Measurements from ENCODE around the gene TM2D1.

DNA sequence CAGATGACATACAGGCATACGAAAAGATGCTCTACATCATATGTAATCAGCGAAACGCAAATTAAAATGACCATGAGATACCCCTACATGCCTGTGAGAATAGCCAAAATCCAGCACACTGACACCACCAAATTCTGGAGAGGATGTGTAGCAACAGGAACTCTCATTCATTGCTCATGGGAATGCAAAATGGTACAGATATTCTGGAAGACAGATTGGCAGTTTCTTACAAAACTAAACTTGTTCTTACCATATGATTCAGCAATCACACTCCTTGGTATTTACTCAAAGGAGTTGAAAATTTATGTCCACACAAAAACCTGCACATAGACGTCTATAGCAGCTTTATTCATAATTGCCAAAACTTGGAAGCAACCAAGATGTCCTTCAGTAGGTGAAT is 52.6 kb downstream of the TM2D1 start:
- TF ChIP-seq, protein P1, sequence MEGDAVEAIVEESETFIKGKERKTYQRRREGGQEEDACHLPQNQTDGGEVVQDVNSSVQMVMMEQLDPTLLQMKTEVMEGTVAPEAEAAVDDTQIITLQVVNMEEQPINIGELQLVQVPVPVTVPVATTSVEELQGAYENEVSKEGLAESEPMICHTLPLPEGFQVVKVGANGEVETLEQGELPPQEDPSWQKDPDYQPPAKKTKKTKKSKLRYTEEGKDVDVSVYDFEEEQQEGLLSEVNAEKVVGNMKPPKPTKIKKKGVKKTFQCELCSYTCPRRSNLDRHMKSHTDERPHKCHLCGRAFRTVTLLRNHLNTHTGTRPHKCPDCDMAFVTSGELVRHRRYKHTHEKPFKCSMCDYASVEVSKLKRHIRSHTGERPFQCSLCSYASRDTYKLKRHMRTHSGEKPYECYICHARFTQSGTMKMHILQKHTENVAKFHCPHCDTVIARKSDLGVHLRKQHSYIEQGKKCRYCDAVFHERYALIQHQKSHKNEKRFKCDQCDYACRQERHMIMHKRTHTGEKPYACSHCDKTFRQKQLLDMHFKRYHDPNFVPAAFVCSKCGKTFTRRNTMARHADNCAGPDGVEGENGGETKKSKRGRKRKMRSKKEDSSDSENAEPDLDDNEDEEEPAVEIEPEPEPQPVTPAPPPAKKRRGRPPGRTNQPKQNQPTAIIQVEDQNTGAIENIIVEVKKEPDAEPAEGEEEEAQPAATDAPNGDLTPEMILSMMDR (IDR thresholded peaks at IDR 0.05): no peak
- no peak for TF ChIP-seq POLR2A (IDR thresholded peaks at IDR 0.05)
- TF ChIP-seq EP300 (IDR thresholded peaks at IDR 0.05): no peak

Data from upper lobe of left lung (tissue), 4 donors.